MM.1S (cell line): ENCODE results near the gene TSPAN5.

Experiments used
- EZH2phosphoT487 ChIP-seq: fragments of 300-600 bp; sonication (generic); IDR thresholded peaks from 2 replicates; pipeline ENCODE4 v1.6.1; 2018; ENCODE audit warnings: antibody characterized with exemption, low read length
- TF ChIP-seq, protein P1 (sequence below): fragments of 300-600 bp; sonication (generic); IDR thresholded peaks from 2 replicates; pipeline ENCODE4 v1.5.1; 2016; ENCODE audit warnings: antibody characterized with exemption, low read length, mixed read lengths

DNA sequence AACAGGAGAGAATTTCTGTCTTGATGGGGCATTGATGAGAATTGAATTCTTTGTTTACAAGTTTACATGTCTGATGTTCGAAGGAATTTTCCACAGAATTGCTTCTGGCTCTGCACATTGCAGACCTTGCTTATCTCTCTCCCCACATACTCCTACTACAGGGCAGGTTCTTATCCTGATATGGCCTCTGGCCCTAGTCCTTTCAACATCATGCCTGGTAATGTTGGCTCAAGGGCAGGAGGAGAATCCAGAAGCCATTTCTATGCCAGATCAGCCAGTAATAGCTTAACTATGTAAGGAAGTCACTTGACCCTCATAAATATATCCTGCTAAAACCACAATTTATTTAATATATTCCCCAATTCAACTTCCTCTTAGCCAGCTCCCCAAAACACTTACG lies 24.3 kb upstream of the TSPAN5 start:
- TF ChIP-seq, protein P1, sequence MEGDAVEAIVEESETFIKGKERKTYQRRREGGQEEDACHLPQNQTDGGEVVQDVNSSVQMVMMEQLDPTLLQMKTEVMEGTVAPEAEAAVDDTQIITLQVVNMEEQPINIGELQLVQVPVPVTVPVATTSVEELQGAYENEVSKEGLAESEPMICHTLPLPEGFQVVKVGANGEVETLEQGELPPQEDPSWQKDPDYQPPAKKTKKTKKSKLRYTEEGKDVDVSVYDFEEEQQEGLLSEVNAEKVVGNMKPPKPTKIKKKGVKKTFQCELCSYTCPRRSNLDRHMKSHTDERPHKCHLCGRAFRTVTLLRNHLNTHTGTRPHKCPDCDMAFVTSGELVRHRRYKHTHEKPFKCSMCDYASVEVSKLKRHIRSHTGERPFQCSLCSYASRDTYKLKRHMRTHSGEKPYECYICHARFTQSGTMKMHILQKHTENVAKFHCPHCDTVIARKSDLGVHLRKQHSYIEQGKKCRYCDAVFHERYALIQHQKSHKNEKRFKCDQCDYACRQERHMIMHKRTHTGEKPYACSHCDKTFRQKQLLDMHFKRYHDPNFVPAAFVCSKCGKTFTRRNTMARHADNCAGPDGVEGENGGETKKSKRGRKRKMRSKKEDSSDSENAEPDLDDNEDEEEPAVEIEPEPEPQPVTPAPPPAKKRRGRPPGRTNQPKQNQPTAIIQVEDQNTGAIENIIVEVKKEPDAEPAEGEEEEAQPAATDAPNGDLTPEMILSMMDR, result no peak
- no peak for TF ChIP-seq EZH2phosphoT487
